ENCODE results near the gene CST2. TPM values are rescaled to one million over a fixed set of nuclear protein-coding genes. Genes with fewer than 3 reads are reported as not detected.

Gene CST2
- total and polyA plus RNA-seq, 2 donors (not counting 3 experiments of a cell fraction or from before 2014, with no cell fraction given) = not detected

GRCh38 chr20:23841693-23842092 is 15.2 kb upstream of the CST2 start:
- no peaks in the 10 kb centered on the region for H3K9me1 ChIP-seq (replicated peaks; ENCODE audit: control insufficient read depth, extremely low read depth, insufficient read depth, low read length)
- H3K4me3 ChIP-seq (replicated peaks in 1 of 3; ENCODE audit: insufficient read depth in 1 of 3, low read depth in 1 of 3, low read length in 3 of 3) = no peak overlapping the region
- no TSS peak for BruUV-seq (replicated peaks)
- no peak overlapping the region for H3K4me2 ChIP-seq (ENCODE audit: insufficient read depth, low read length)
- H4K20me1 ChIP-seq (replicated peaks; ENCODE audit: control insufficient read depth, extremely low read depth, insufficient read depth, low read length) = no peaks in the 10 kb centered on the region
- DNase-seq (ENCODE audit: low read depth, low spot score) (no peak), FAIRE-seq (no peak)
- no peaks in the 10 kb centered on the region for H3K4me1 ChIP-seq (ENCODE audit: control insufficient read depth, extremely low read depth, insufficient read depth, low read length)
- intact Hi-C loops (cut with micrococcal nuclease) = no loop called here
- no peak overlapping the region for H3K27ac ChIP-seq (ENCODE audit: insufficient read depth, low read depth, low read length)
- no peak for TF ChIP-seq MAX (IDR thresholded peaks at IDR 0.05; ENCODE audit: insufficient read depth, insufficient read length)
- TF ChIP-seq POLR2A (IDR thresholded peaks at IDR 0.05; ENCODE audit: low read depth, low read length) = no peak
- TF ChIP-seq MYC (IDR thresholded peaks at IDR 0.05; ENCODE audit: low read depth, low read length) = no peak
- no peak for TF ChIP-seq GATA2 (IDR thresholded peaks at IDR 0.05; ENCODE audit: insufficient read depth, insufficient read length, low read depth, low read length)
- TF ChIP-seq POLR2AphosphoS5 (IDR thresholded peaks at IDR 0.05; ENCODE audit: insufficient read depth, low read depth, low read length) = no peak
- no peak for TF ChIP-seq FOS (IDR thresholded peaks at IDR 0.05; ENCODE audit: borderline replicate concordance, insufficient read depth, low read length)
- no peak for TF ChIP-seq EZH2 (IDR thresholded peaks at IDR 0.05; ENCODE audit: borderline replicate concordance, low read depth, low read length, severe bottlenecking)
- TF ChIP-seq JUN (IDR thresholded peaks at IDR 0.05; ENCODE audit: borderline replicate concordance, insufficient read depth, insufficient read length, low read depth) = no peak
- TF ChIP-seq CTCF (IDR thresholded peaks at IDR 0.05; ENCODE audit: extremely low read depth in 1 of 2, insufficient read depth in 1 of 2, low read depth in 1 of 2, low read length in 2 of 2) = no peak
- H2AFZ ChIP-seq (ENCODE audit: low read depth, low read length) = no peak overlapping the region
- POLR2A ChIA-PET = no interaction called here
- H3K9me3 ChIP-seq (replicated peaks; ENCODE audit: control insufficient read depth, insufficient read depth, low read length) = no peaks in the 10 kb centered on the region
- dilution Hi-C loops (cut with MboI; ENCODE audit: extremely low pct_ligation_motif_present, low sequenced_read_pairs) = no loop called here
- CTCF ChIA-PET = interaction anchor here (1.5 kb wide), 1 partner anchor 11 kb away, joined by 4 read pairs; no protein-coding TSS in a partner anchor
- peaks cover 0 to 2% of the 10 kb centered on the region in 2 experiments for H3K27me3 ChIP-seq (ENCODE audit: control insufficient read depth in 2 of 2, insufficient read depth in 2 of 2, low read length in 2 of 2)
- no peaks in the 10 kb centered on the region for H3K79me2 ChIP-seq (ENCODE audit: control insufficient read depth, insufficient read depth, low read length)
- H3K36me3 ChIP-seq (ENCODE audit: control insufficient read depth in 2 of 2, extremely low read depth in 1 of 2, insufficient read depth in 2 of 2, low read length in 2 of 2) = no peaks in the 10 kb centered on the region
- H3K9ac ChIP-seq (replicated peaks; ENCODE audit: extremely low read depth, insufficient read depth, low read length) = no peak overlapping the region

Data from endothelial cell of umbilical vein (primary cell).